Measurements from ENCODE around the gene NAT9. TPM values are rescaled to one million over a fixed set of nuclear protein-coding genes. Genes with fewer than 3 reads are reported as not detected.

The NAT9 gene
- total RNA-seq, 1 experiment from 2014 or later = 50.4 TPM

DNA sequence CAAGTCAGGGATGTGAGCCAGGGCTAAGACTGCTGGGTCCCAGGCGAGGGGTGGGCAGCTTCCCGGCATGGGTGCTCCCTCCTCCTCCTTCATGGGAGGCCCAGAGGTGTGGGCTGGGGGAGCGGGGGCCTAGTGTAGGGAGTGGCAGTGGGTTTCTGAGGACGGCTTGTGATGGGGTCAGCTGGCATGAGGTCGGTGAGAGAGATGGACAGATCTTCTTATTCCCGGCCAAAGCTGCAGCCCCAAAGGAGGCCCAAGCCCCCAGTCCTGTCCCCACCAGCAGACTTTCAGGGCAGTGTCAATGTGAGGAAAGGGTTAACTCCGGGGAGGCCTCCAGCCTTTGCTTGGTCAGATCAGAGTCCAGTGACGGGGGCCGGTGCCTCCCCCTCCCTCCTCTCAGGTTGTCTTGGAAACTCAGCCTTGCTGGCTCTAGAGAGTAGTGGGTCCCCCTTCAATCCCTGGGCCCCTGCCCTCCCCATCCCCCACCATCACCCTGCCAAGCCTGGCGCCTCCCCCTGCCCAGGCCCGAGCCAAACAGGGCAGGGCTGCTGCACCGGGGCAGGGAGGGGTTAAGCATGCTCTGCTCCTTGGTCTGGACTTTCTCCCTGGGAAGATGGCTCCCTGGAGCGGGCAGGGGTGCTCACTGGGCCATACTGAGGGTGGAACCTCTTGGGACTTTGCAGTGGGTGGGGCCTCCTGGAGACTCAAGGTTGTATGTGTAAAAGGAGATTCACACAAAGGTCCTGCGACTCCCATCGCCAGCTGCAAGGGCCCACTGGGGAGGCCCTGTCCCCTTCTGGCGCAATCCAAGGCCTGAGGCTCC lies 12.4 kb downstream of the NAT9 start:
- no peak for DNase-seq (ENCODE audit: low spot score)

DNA sequence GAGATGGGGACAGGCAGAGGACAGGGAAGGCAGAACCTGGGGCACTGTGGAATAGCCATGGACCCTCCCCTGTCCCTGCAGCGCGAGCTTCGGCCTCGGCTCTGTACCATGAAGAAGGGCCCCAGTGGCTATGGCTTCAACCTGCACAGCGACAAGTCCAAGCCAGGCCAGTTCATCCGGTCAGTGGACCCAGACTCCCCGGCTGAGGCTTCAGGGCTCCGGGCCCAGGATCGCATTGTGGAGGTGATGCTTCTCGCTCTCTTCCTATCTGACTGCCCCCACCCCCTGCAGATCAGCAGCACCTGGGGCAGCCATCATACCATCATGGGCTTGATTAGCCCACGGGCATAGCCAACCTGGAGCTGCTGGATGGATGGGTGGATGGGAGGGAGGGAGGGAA lies 14.2 kb downstream of the NAT9 start:
- no peak for DNase-seq (ENCODE audit: low spot score)

- DNase-seq (ENCODE audit: low spot score) = no peak
Observed at GRCh38 chr17:74761419-74761818, 14.7 kb downstream of the NAT9 start.

GRCh38 chr17:74760404-74761105 lies 15.6 kb downstream of the NAT9 start:
- DNase-seq (ENCODE audit: low spot score) = no peak

DNA sequence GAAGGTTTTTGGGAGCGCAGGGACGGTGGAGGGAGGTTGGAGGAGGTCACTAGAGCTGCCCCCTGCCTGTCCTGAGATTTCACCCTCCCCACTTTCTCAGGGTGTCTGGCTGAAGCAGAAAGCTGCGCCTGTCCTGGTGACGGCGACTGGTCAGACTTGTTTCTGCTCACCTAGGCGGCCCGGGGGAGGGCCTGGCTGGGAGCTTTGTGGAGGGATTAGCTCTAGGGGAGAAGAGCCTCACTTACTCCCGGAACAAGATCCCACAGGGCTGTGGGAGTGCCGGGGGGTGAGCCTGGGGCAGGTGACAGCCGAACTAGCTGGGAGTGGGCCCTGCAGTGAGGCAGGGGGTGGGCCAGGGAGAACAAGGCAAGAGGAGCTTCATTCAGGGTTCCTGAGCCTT lies 16.2 kb downstream of the NAT9 start:
- DNase-seq (ENCODE audit: low spot score) = peak; percentile 83

- DNase-seq (ENCODE audit: low spot score) = peak; percentile 52
Observed at GRCh38 chr17:74759243-74759801, 16.8 kb downstream of the NAT9 start.

DNA sequence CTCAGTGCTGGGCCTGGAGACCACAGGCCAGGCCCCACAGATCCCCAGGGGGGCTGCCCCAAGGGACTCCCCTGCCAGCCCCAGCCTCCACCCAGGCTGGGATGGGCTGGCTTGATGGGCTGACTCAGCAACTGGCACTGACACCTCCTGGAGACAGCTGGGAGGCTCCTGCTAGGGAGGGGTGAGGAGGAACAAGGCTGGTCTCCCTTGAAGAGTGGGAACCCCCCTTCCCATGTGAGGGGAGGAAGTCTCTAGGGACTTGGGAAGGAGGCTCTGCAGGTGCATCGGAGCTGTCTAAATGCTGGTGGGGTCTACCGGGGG lies 17.3 kb downstream of the NAT9 start:
- peak; percentile 29 for DNase-seq (ENCODE audit: low spot score)

GRCh38 chr17:74757931-74758847 lies 18.0 kb downstream of the NAT9 start:
- peak; percentile 66 for DNase-seq (ENCODE audit: low spot score)

GRCh38 chr17:74757502-74757901 lies 18.6 kb downstream of the NAT9 start:
- DNase-seq (ENCODE audit: low spot score) = peak; percentile 66

DNA sequence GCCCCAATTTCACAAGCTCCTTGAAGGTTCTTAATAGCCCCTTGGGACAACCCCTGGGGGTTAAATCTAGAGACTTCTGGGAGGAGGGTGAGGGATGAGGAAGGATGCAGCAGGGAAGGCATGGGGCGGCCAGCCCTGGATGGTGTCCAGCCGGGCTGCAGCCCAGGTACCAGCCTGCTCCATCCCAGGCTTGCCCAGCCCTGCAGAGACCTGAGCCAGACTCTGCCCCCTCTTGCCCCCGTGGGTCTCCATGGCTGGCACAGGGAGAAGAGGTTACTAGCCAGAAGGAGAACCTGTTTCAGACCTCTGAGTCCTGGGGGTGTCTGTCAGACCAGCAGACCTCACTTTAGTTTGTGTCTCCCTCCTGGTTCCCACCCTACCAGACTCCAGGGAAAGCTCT lies 19.3 kb downstream of the NAT9 start:
- DNase-seq (ENCODE audit: low spot score) = no peak

GRCh38 chr17:74755533-74755932 lies 20.6 kb downstream of the NAT9 start:
- DNase-seq (ENCODE audit: low spot score) = no peak

DNA sequence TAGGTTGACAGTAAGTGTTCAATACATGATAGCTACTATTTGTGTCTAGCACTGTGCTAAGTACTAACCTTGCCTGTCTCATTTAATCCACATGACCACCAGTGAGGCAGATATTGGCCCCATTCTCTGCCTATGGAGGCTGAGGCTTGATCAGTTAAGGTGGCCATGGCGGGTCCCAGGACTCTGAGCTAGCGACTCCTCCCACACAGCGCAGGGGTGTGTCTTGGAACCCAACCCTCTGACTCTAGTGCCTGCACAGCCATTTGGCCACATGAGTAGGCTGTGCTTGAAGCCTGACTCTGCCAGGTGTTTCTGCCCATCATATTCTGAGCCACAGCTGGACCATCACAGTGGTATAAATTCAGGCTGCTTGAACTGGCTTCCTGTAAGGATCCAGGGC lies 21.3 kb downstream of the NAT9 start:
- no peak for DNase-seq (ENCODE audit: low spot score)

DNA sequence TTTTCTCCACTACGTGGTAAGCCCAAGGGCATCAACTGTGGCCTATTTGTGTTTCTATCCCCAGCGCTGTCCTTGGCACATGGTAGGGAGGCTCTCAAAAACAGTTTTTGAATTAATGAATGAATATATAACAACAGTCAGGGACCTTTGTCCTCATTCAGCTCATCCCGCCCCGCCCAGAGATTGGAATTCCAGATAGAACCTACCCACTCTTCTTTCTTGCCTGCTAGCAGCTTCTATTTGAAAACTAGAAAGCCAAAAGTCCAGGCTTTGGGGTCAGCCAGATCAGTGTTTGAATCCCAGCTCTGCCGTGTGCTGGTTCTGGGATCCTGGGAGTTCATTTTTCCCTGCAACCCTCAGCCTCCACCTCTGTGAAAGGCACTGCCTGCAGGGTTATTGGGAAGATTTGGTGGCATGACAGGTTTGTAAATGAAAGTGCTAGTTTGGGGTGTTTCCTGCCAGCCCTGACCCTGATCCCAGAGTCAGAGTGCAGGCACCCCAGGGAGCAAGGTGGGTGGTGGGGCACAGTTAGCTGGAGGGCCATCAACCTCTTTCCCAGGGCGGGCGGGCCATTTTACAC lies 23.2 kb downstream of the NAT9 start:
- no peak for DNase-seq (ENCODE audit: low spot score)

- DNase-seq (ENCODE audit: low spot score) = no peak
Observed at GRCh38 chr17:74752415-74752814, 23.7 kb downstream of the NAT9 start.

GRCh38 chr17:74750327-74751069 lies 25.6 kb downstream of the NAT9 start:
- peak; percentile 90 for DNase-seq (ENCODE audit: low spot score)

DNA sequence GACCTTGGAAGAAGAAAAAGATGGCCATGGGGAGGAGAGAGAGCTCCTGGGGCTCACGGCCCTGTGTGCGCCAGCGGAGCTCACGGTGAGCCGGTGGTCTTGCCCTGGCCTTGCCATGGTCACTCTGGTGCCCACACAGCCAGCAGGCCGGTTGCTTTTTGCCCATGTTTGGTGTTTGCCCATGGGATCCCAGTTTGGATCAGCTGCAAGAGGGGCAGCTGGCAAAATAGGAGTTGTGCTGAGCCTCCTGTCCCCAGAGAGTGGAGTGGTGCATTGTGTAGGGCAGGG lies 26.2 kb downstream of the NAT9 start:
- peak; percentile 67 for DNase-seq (ENCODE audit: low spot score)

GRCh38 chr17:74749279-74750038 lies 26.7 kb downstream of the NAT9 start:
- peak; percentile 25 for DNase-seq (ENCODE audit: low spot score)

- peak; percentile 95 for DNase-seq (ENCODE audit: low spot score)
Observed at GRCh38 chr17:74748529-74749278, 27.4 kb downstream of the NAT9 start, which contains the start of gene NHERF1. NHERF1 (plus strand) TSS chr17:74748628; CDS start chr17:74748847, 219 bp downstream.

- DNase-seq (ENCODE audit: low spot score) = no peak
Observed at GRCh38 chr17:74748279-74748528, 27.9 kb downstream of the NAT9 start.

DNA sequence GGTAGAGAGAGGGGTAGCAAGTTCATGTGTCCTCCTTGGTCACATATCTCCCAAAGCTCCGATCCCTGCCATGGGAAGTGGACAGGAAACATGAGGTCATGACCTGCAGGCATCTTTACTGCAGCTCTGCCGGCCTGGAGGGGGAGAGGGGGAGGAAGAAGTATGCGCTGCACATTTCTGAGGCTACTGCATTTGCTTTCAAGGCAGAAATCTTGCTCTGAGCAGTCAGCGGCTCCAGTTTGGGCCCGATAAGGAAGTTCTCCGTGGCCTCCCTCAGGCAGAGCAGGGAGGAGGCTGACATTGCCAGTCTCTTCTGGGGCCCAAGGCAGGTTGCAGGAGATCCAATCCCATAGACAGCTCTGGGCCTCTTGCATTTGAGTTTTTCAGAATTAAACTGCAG lies 29.2 kb downstream of the NAT9 start:
- no peak for DNase-seq (ENCODE audit: low spot score)

Data from HT-29 (cell line).